Karpas-422 (cell line): Measurements from ENCODE around the gene SHISA6. TPM values are rescaled to one million over a fixed set of nuclear protein-coding genes. Genes with fewer than 3 reads are reported as not detected.

Source experiments
- DNase-seq: peaks from one replicate; pipeline ENCODE4 v3.0.0-alpha.2; 2015
- H2AFZ ChIP-seq: fragments of 200-600 bp; sonication (generic); 2 replicates; pipeline ENCODE4 v1.6.1; 2014; ENCODE audit warnings: antibody characterized with exemption, low read length, mixed read lengths
- H3K27ac ChIP-seq: fragments of 200-600 bp; sonication (generic); 2 replicates; pipeline ENCODE4 v1.5.1; 2014; ENCODE audit warnings: mild to moderate bottlenecking, low read length, moderate library complexity
- H3K27me3 ChIP-seq: fragments of 200-600 bp; sonication (generic); 2 replicates; pipeline ENCODE4 v1.6.1; 2014; ENCODE audit warnings: low read length, mixed read lengths
- H3K36me3 ChIP-seq: fragments of 200-600 bp; sonication (generic); 2 replicates; pipeline ENCODE4 v1.6.1; 2014; ENCODE audit warnings: low read length, mixed read lengths; ENCODE audit not compliant: insufficient read depth
- H3K4me1 ChIP-seq: fragments of 200-600 bp; sonication (generic); 2 replicates; pipeline ENCODE4 v1.6.1; 2014; ENCODE audit warnings: mild to moderate bottlenecking, low read length, mixed read lengths
- H3K4me2 ChIP-seq: fragments of 200-600 bp; sonication (generic); 2 replicates; pipeline ENCODE4 v1.6.1; 2014; ENCODE audit warnings: low read length, low read depth, mild to moderate bottlenecking; ENCODE audit not compliant: poor library complexity, severe bottlenecking
- H3K4me3 ChIP-seq: fragments of 200-600 bp; sonication (generic); 2 replicates; pipeline ENCODE4 v1.5.1; 2014; ENCODE audit warnings: mild to moderate bottlenecking, antibody characterized with exemption, low read length, mixed read lengths
- H3K79me2 ChIP-seq: fragments of 200-600 bp; sonication (generic); 2 replicates; pipeline ENCODE4 v1.6.1; 2014; ENCODE audit warnings: mild to moderate bottlenecking, low read length, mixed read lengths
- H3K9ac ChIP-seq: fragments of 200-600 bp; sonication (generic); 2 replicates; pipeline ENCODE4 v1.6.0; 2014; ENCODE audit warnings: low read length
- H3K9me2 ChIP-seq: fragments of 200-600 bp; sonication (generic), shearing (Covaris generic); replicated peaks from 2 replicates; pipeline ENCODE4 v1.6.0; 2014; ENCODE audit warnings: mild to moderate bottlenecking, low read length, moderate library complexity; ENCODE audit not compliant: insufficient read depth
- H3K9me3 ChIP-seq: fragments of 300-700, 200-600 bp; sonication (generic); 2 replicates; pipeline ENCODE4 v1.6.1; 2014; ENCODE audit warnings: low read length, mixed read lengths
- H4K20me1 ChIP-seq: fragments of 200-600 bp; sonication (generic); 2 replicates; pipeline ENCODE4 v1.6.1; 2014; ENCODE audit warnings: mild to moderate bottlenecking, antibody characterized with exemption, low read length, low read depth; ENCODE audit not compliant: insufficient read depth
- total RNA-seq: library from RNA; depleted of rRNA; stranded (reverse); fragments of >200 nt; shearing (Covaris generic); gene quantifications from 2 replicates; pipeline ENCODE4 v1.2.3, GENCODE V29; 2014; ENCODE audit warnings: low replicate concordance

SHISA6 gene
- total RNA-seq, 1 experiment from 2014 or later: not detected

- H3K9ac ChIP-seq: no peak overlapping the region
- no peak overlapping the region for H3K4me3 ChIP-seq
- H3K36me3 ChIP-seq: no peaks in the 10 kb centered on the region
- H2AFZ ChIP-seq: no peak overlapping the region
- no peaks in the 10 kb centered on the region for H3K79me2 ChIP-seq
- no peaks in the 10 kb centered on the region for H4K20me1 ChIP-seq
- H3K4me2 ChIP-seq: no peak overlapping the region
- no peaks in the 10 kb centered on the region for H3K27me3 ChIP-seq
- H3K9me2 ChIP-seq: no peaks in the 10 kb centered on the region
- DNase-seq: no peak
- no peaks in the 10 kb centered on the region for H3K4me1 ChIP-seq
- no peaks in the 10 kb centered on the region for H3K9me3 ChIP-seq
- no peak overlapping the region for H3K27ac ChIP-seq
Observed at GRCh38 chr17:11245791-11246190, 4.8 kb downstream of the SHISA6 start.

GRCh38 chr17:11250161-11250560 lies 9.1 kb downstream of the SHISA6 start:
- H3K4me3 ChIP-seq: no peak overlapping the region
- H2AFZ ChIP-seq: no peak overlapping the region
- H3K36me3 ChIP-seq: no peaks in the 10 kb centered on the region
- no peaks in the 10 kb centered on the region for H3K27me3 ChIP-seq
- H3K9me3 ChIP-seq: no peaks in the 10 kb centered on the region
- no peaks in the 10 kb centered on the region for H3K9me2 ChIP-seq
- H3K9ac ChIP-seq: no peak overlapping the region
- no peak overlapping the region for H3K4me2 ChIP-seq
- no peaks in the 10 kb centered on the region for H4K20me1 ChIP-seq
- no peak overlapping the region for H3K27ac ChIP-seq
- DNase-seq: no peak
- no peaks in the 10 kb centered on the region for H3K4me1 ChIP-seq
- no peaks in the 10 kb centered on the region for H3K79me2 ChIP-seq

GRCh38 chr17:11251561-11252107 lies 10.6 kb downstream of the SHISA6 start:
- Histone ChIP-seq H3K4me1 (no peaks in the 10 kb centered on the region), H3K9me3 (no peaks in the 10 kb centered on the region), H3K79me2 (no peaks in the 10 kb centered on the region), H2AFZ (no peak overlapping the region), H3K36me3 (no peaks in the 10 kb centered on the region), H3K27ac (no peak overlapping the region), H3K4me3 (no peak overlapping the region), H4K20me1 (no peaks in the 10 kb centered on the region), H3K27me3 (no peaks in the 10 kb centered on the region), H3K4me2 (no peak overlapping the region), H3K9me2 (no peaks in the 10 kb centered on the region), H3K9ac (no peak overlapping the region)
- DNase-seq: no peak

GRCh38 chr17:11252146-11252545 lies 11.1 kb downstream of the SHISA6 start:
- no peaks in the 10 kb centered on the region for H3K9me3 ChIP-seq
- H2AFZ ChIP-seq: no peak overlapping the region
- no peaks in the 10 kb centered on the region for H3K4me1 ChIP-seq
- no peak overlapping the region for H3K9ac ChIP-seq
- no peak overlapping the region for H3K4me2 ChIP-seq
- no peak overlapping the region for H3K4me3 ChIP-seq
- DNase-seq: no peak
- no peaks in the 10 kb centered on the region for H3K36me3 ChIP-seq
- no peaks in the 10 kb centered on the region for H4K20me1 ChIP-seq
- no peaks in the 10 kb centered on the region for H3K79me2 ChIP-seq
- H3K27me3 ChIP-seq: no peaks in the 10 kb centered on the region
- H3K9me2 ChIP-seq: no peaks in the 10 kb centered on the region
- H3K27ac ChIP-seq: no peak overlapping the region

GRCh38 chr17:11256877-11257276 lies 15.9 kb downstream of the SHISA6 start:
- H3K9me2 ChIP-seq: no peaks in the 10 kb centered on the region
- H3K27ac ChIP-seq: no peak overlapping the region
- H3K36me3 ChIP-seq: no peaks in the 10 kb centered on the region
- no peak overlapping the region for H3K9ac ChIP-seq
- no peaks in the 10 kb centered on the region for H3K4me1 ChIP-seq
- no peak overlapping the region for H3K4me2 ChIP-seq
- H3K27me3 ChIP-seq: no peaks in the 10 kb centered on the region
- H4K20me1 ChIP-seq: no peaks in the 10 kb centered on the region
- no peak for DNase-seq
- H2AFZ ChIP-seq: no peak overlapping the region
- H3K79me2 ChIP-seq: no peaks in the 10 kb centered on the region
- no peak overlapping the region for H3K4me3 ChIP-seq
- H3K9me3 ChIP-seq: no peaks in the 10 kb centered on the region

- H2AFZ ChIP-seq: no peak overlapping the region
- no peak overlapping the region for H3K4me3 ChIP-seq
- no peaks in the 10 kb centered on the region for H3K27me3 ChIP-seq
- no peak overlapping the region for H3K27ac ChIP-seq
- no peaks in the 10 kb centered on the region for H4K20me1 ChIP-seq
- no peaks in the 10 kb centered on the region for H3K79me2 ChIP-seq
- no peak overlapping the region for H3K4me2 ChIP-seq
- no peak overlapping the region for H3K9ac ChIP-seq
- H3K9me2 ChIP-seq: no peaks in the 10 kb centered on the region
- no peaks in the 10 kb centered on the region for H3K4me1 ChIP-seq
- peak; percentile 55 for DNase-seq
- H3K9me3 ChIP-seq: peaks cover 9% of the 10 kb centered on the region
- H3K36me3 ChIP-seq: no peaks in the 10 kb centered on the region; the same call in 1 of the 2 replicates
Observed at GRCh38 chr17:11264183-11264871, 23.3 kb downstream of the SHISA6 start.

GRCh38 chr17:11267999-11268575 lies 27.1 kb downstream of the SHISA6 start:
- DNase-seq: no peak
- Histone ChIP-seq H3K79me2 (no peaks in the 10 kb centered on the region), H3K4me2 (no peak overlapping the region), H3K4me3 (no peak overlapping the region), H3K4me1 (no peaks in the 10 kb centered on the region), H3K27me3 (no peaks in the 10 kb centered on the region), H4K20me1 (no peaks in the 10 kb centered on the region), H3K9me3 (peaks cover 9% of the 10 kb centered on the region), H3K27ac (no peak overlapping the region), H3K9me2 (no peaks in the 10 kb centered on the region), H3K9ac (no peak overlapping the region), H2AFZ (no peak overlapping the region), H3K36me3 (no peaks in the 10 kb centered on the region; the same call in 1 of the 2 replicates)

- Histone ChIP-seq H3K79me2 (no peaks in the 10 kb centered on the region), H3K27ac (no peak overlapping the region), H4K20me1 (no peaks in the 10 kb centered on the region), H3K9me2 (no peaks in the 10 kb centered on the region), H3K9me3 (peaks cover 7% of the 10 kb centered on the region), H3K9ac (no peak overlapping the region), H3K4me2 (no peak overlapping the region), H3K4me3 (no peak overlapping the region), H3K4me1 (no peaks in the 10 kb centered on the region), H3K36me3 (no peaks in the 10 kb centered on the region), H2AFZ (no peak overlapping the region), H3K27me3 (no peaks in the 10 kb centered on the region)
- DNase-seq: no peak
Observed at GRCh38 chr17:11269210-11269609, 28.2 kb downstream of the SHISA6 start.
